Neural cell (in vitro differentiated cells): ENCODE measurements around the gene CAV3. TPM values are rescaled to one million over a fixed set of nuclear protein-coding genes. Genes with fewer than 3 reads are reported as not detected.

Experiments
- H2AFZ ChIP-seq: fragments of 200-600, 300-800 bp; sonication (generic), shearing (Covaris generic); 2 replicates; pipeline ENCODE4 v1.6.0; 2014; ENCODE audit warnings: low read depth, mild to moderate bottlenecking, antibody characterized with exemption, low read length, moderate library complexity
- H3F3A ChIP-seq: fragments of 200-600 bp; shearing (Covaris generic); 2 replicates; pipeline ENCODE4 v1.6.1; 2016; ENCODE audit warnings: mild to moderate bottlenecking, moderate library complexity, mixed read lengths, antibody characterized with exemption, low read length; ENCODE audit not compliant: insufficient read depth, poor library complexity, severe bottlenecking
- H3K27ac ChIP-seq: fragments of 200-600, 300-800 bp; sonication (generic), shearing (Covaris generic); 2 replicates; pipeline ENCODE4 v1.5.1; 2014; ENCODE audit warnings: mild to moderate bottlenecking, low read length, moderate library complexity
- H3K27me3 ChIP-seq: fragments of 300-800, 200-600 bp; sonication (generic), shearing (Covaris generic); 2 replicates; pipeline ENCODE4 v1.6.0; 2014; ENCODE audit warnings: mild to moderate bottlenecking, low read depth, low read length, moderate library complexity; ENCODE audit not compliant: insufficient read depth
- H3K36me3 ChIP-seq: fragments of 300-800, 200-600 bp; sonication (generic), shearing (Covaris generic); 2 replicates; pipeline ENCODE4 v1.5.1; 2014; ENCODE audit warnings: mild to moderate bottlenecking, antibody characterized with exemption, low read length, moderate library complexity; ENCODE audit not compliant: insufficient read depth
- H3K4me2 ChIP-seq: fragments of 300-800, 200-600 bp; sonication (generic), shearing (Covaris generic); 2 replicates; pipeline ENCODE4 v1.6.0; 2014; ENCODE audit warnings: mild to moderate bottlenecking, low read length
- H3K4me3 ChIP-seq: fragments of 300-800, 200-600 bp; sonication (generic), shearing (Covaris generic); 2 replicates; pipeline ENCODE4 v1.5.1; 2014; ENCODE audit warnings: mild to moderate bottlenecking, low read length, moderate library complexity
- H3K79me2 ChIP-seq: fragments of 200-600 bp; shearing (Covaris generic); replicated peaks from 2 replicates; pipeline ENCODE4 v1.6.0; 2014; ENCODE audit warnings: mild to moderate bottlenecking, low read length, moderate library complexity; ENCODE audit not compliant: insufficient read depth
- H3K9ac ChIP-seq: fragments of 300-800, 200-600 bp; sonication (generic), shearing (Covaris generic); 2 replicates; pipeline ENCODE4 v1.6.1; 2016; ENCODE audit warnings: mild to moderate bottlenecking, low read length, mixed read lengths
- H3K9me2 ChIP-seq: fragments of 200-600 bp; shearing (Covaris generic); 2 replicates; pipeline ENCODE4 v1.6.1; 2016; ENCODE audit warnings: mild to moderate bottlenecking, low read length, mixed read lengths; ENCODE audit not compliant: insufficient read depth
- H3K9me3 ChIP-seq: fragments of 200-600, 300-800 bp; sonication (generic), shearing (Covaris generic); 2 replicates; pipeline ENCODE4 v1.6.1; 2016; ENCODE audit warnings: mild to moderate bottlenecking, mixed run types, low read length, moderate library complexity, mixed read lengths
- H4K20me1 ChIP-seq: fragments of 200-600 bp; shearing (Covaris generic); 2 replicates; pipeline ENCODE4 v1.6.1; 2016; ENCODE audit warnings: mild to moderate bottlenecking, mixed run types; ENCODE audit not compliant: insufficient read depth
- EP300 ChIP-seq: fragments of 450-650 bp; conservative IDR thresholded peaks from 2 replicates; pipeline ENCODE4 v1.6.1; 2014; ENCODE audit warnings: antibody characterized with exemption, mild to moderate bottlenecking, moderate library complexity; ENCODE audit not compliant: poor library complexity, severe bottlenecking
- EZH2 ChIP-seq: fragments of 200-600, 300-800 bp; shearing (Covaris generic), sonication (generic); IDR thresholded peaks from 2 replicates; pipeline ENCODE4 v1.6.1; 2014; ENCODE audit warnings: antibody characterized with exemption, low read length, borderline replicate concordance, mild to moderate bottlenecking; ENCODE audit not compliant: insufficient read depth, poor library complexity, severe bottlenecking
- MXI1 ChIP-seq: fragments of 450-650 bp; conservative IDR thresholded peaks from 2 replicates; pipeline ENCODE4 v1.6.1; 2014; ENCODE audit warnings: antibody characterized with exemption, mild to moderate bottlenecking; ENCODE audit not compliant: poor library complexity, severe bottlenecking
- POLR2AphosphoS5 ChIP-seq: IDR thresholded peaks from 2 replicates; pipeline ENCODE4 v1.6.1; 2012
- RAD21 ChIP-seq: fragments of 450-650 bp; conservative IDR thresholded peaks from 2 replicates; pipeline ENCODE4 v1.6.1; 2014; ENCODE audit warnings: antibody characterized with exemption, mild to moderate bottlenecking, moderate library complexity
- SMC3 ChIP-seq: fragments of 450-650 bp; conservative IDR thresholded peaks from 2 replicates; pipeline ENCODE4 v1.6.1; 2014; ENCODE audit warnings: antibody characterized with exemption, mild to moderate bottlenecking, moderate library complexity; ENCODE audit not compliant: poor library complexity
- TAF1 ChIP-seq: IDR thresholded peaks from 2 replicates; pipeline ENCODE4 v1.6.1; 2012; ENCODE audit warnings: low read depth
- polyA plus RNA-seq: library from polyadenylated mRNA; depleted of rRNA; stranded (reverse); fragments of >200 nt; gene quantifications from 2 replicates; pipeline ENCODE4 v1.2.3, GENCODE V29; 2014
- TF ChIP-seq, protein P1 (sequence below): IDR thresholded peaks from 2 replicates; pipeline ENCODE4 v1.6.1; 2012; ENCODE audit warnings: borderline replicate concordance
- TF ChIP-seq, protein P2 (sequence below): fragments of 450-650 bp; IDR thresholded peaks from 2 replicates; pipeline ENCODE4 v1.5.1; 2014; ENCODE audit warnings: antibody characterized with exemption, mild to moderate bottlenecking, moderate library complexity; ENCODE audit not compliant: poor library complexity, severe bottlenecking

Gene CAV3
- polyA plus RNA-seq, 1 donor from 2014 or later, result not detected

DNA sequence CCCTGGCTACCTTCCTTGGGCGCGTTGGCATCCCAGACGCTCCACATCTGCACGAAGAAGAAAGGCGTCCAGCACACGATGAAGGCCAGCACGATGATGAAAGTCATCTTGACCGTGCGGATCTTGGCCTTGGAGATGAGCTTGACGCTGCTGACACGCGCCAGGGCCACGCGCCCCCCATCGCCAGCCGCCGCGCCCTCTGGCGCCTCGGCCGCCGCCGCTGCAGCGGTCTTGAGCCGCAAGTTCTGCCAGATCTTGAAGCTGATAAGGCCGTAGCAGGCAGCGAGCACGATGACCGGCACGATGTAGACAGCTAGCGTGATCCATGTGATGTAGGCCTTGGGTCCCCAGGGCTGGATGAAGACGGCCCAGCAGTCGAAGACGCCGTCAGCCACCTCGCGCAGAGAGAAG, 33.7 kb downstream of the CAV3 start:
- no peak overlapping the region for H3K27ac ChIP-seq
- peak overlapping the region; percentile 40 for H3K4me3 ChIP-seq
- H3K27me3 ChIP-seq, result peaks cover 32% of the 10 kb centered on the region
- H3K4me2 ChIP-seq, result no peak overlapping the region
- no peak overlapping the region for H3K9ac ChIP-seq
- no peaks in the 10 kb centered on the region for H3K36me3 ChIP-seq
- no peaks in the 10 kb centered on the region for H4K20me1 ChIP-seq
- H2AFZ ChIP-seq, result no peak overlapping the region
- TF ChIP-seq, protein P1, sequence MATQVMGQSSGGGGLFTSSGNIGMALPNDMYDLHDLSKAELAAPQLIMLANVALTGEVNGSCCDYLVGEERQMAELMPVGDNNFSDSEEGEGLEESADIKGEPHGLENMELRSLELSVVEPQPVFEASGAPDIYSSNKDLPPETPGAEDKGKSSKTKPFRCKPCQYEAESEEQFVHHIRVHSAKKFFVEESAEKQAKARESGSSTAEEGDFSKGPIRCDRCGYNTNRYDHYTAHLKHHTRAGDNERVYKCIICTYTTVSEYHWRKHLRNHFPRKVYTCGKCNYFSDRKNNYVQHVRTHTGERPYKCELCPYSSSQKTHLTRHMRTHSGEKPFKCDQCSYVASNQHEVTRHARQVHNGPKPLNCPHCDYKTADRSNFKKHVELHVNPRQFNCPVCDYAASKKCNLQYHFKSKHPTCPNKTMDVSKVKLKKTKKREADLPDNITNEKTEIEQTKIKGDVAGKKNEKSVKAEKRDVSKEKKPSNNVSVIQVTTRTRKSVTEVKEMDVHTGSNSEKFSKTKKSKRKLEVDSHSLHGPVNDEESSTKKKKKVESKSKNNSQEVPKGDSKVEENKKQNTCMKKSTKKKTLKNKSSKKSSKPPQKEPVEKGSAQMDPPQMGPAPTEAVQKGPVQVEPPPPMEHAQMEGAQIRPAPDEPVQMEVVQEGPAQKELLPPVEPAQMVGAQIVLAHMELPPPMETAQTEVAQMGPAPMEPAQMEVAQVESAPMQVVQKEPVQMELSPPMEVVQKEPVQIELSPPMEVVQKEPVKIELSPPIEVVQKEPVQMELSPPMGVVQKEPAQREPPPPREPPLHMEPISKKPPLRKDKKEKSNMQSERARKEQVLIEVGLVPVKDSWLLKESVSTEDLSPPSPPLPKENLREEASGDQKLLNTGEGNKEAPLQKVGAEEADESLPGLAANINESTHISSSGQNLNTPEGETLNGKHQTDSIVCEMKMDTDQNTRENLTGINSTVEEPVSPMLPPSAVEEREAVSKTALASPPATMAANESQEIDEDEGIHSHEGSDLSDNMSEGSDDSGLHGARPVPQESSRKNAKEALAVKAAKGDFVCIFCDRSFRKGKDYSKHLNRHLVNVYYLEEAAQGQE, result no peak
- TF ChIP-seq, protein P2, sequence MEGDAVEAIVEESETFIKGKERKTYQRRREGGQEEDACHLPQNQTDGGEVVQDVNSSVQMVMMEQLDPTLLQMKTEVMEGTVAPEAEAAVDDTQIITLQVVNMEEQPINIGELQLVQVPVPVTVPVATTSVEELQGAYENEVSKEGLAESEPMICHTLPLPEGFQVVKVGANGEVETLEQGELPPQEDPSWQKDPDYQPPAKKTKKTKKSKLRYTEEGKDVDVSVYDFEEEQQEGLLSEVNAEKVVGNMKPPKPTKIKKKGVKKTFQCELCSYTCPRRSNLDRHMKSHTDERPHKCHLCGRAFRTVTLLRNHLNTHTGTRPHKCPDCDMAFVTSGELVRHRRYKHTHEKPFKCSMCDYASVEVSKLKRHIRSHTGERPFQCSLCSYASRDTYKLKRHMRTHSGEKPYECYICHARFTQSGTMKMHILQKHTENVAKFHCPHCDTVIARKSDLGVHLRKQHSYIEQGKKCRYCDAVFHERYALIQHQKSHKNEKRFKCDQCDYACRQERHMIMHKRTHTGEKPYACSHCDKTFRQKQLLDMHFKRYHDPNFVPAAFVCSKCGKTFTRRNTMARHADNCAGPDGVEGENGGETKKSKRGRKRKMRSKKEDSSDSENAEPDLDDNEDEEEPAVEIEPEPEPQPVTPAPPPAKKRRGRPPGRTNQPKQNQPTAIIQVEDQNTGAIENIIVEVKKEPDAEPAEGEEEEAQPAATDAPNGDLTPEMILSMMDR, result no peak
- no peak for TF ChIP-seq SMC3
- no peak for TF ChIP-seq POLR2AphosphoS5
- no peak for TF ChIP-seq EP300
- TF ChIP-seq RAD21, result no peak
- no peak for TF ChIP-seq EZH2
- no peak for TF ChIP-seq MXI1
- no peak for TF ChIP-seq TAF1
- H3F3A ChIP-seq, result no peaks in the 10 kb centered on the region
- no peaks in the 10 kb centered on the region for H3K9me2 ChIP-seq
- no peaks in the 10 kb centered on the region for H3K79me2 ChIP-seq
- H3K9me3 ChIP-seq, result no peaks in the 10 kb centered on the region

DNA sequence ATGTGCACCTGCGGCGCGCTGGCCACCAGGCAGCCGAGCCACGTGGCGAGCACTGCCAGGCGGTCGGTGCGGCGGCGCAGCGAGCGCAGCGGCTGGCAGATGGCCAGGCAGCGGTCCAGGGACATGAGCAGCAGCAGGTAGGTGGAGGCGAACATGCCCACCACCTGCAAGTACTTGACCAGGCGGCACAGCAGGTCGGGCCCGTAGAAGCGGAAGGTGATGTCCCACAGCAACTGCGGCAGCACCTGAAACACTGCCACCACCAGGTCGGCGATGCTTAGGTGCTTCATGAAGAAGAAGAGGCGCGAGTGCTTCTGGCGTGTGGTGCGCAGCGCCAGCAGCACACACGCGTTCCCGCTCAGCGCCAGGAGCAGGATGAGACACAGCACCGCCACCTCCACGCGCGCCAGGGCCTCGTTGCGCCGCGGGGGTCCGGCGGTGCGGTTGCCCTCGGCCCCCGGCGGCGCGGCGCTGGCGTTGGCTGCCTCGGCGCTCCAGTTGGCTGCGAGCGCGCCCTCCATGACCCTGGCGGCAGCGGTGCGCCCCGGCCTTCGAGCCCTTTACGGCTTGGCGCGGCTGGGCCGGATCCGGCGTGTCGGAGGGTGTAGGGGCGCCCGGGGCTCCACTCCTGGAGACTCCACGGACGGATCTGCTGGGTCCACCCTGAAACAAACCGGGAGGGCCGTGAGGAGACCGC, 34.2 kb downstream of the CAV3 start:
- H3K27me3 ChIP-seq, result peaks cover 32% of the 10 kb centered on the region
- H3K4me3 ChIP-seq, result peak overlapping the region; percentile 40
- no peak overlapping the region for H3K9ac ChIP-seq
- no peak overlapping the region for H3K4me2 ChIP-seq
- no peak overlapping the region for H3K27ac ChIP-seq
- H3F3A ChIP-seq, result no peaks in the 10 kb centered on the region
- H2AFZ ChIP-seq, result no peak overlapping the region
- no peaks in the 10 kb centered on the region for H3K79me2 ChIP-seq
- H3K9me3 ChIP-seq, result no peaks in the 10 kb centered on the region
- no peak for TF ChIP-seq SMC3
- TF ChIP-seq, protein P2, result peak; percentile 38
- H4K20me1 ChIP-seq, result no peaks in the 10 kb centered on the region
- no peaks in the 10 kb centered on the region for H3K9me2 ChIP-seq
- H3K36me3 ChIP-seq, result no peaks in the 10 kb centered on the region
